GM19455 (cell line): ENCODE measurements around the gene ZNF710.
"Not testable (repeated sequence)": the region's sequence is repeated elsewhere in the genome, so short reads cannot be mapped to it uniquely, and the experiment has no call there.

Experiments used
- ATAC-seq: cut with Tn5 transposase; IDR thresholded peaks from one replicate; pipeline ENCODE4 v1.9.1; 2021; ENCODE audit not compliant: unreplicated experiment

Gene ZNF710, protein sequence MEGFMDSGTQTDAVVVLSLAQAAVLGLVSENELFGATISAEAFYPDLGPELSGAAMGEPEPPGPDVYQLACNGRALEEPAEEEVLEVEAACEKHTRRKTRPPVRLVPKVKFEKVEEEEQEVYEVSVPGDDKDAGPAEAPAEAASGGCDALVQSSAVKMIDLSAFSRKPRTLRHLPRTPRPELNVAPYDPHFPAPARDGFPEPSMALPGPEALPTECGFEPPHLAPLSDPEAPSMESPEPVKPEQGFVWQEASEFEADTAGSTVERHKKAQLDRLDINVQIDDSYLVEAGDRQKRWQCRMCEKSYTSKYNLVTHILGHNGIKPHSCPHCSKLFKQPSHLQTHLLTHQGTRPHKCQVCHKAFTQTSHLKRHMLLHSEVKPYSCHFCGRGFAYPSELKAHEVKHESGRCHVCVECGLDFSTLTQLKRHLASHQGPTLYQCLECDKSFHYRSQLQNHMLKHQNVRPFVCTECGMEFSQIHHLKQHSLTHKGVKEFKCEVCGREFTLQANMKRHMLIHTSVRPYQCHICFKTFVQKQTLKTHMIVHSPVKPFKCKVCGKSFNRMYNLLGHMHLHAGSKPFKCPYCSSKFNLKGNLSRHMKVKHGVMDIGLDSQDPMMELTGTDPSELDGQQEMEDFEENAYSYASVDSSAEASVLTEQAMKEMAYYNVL

DNA sequence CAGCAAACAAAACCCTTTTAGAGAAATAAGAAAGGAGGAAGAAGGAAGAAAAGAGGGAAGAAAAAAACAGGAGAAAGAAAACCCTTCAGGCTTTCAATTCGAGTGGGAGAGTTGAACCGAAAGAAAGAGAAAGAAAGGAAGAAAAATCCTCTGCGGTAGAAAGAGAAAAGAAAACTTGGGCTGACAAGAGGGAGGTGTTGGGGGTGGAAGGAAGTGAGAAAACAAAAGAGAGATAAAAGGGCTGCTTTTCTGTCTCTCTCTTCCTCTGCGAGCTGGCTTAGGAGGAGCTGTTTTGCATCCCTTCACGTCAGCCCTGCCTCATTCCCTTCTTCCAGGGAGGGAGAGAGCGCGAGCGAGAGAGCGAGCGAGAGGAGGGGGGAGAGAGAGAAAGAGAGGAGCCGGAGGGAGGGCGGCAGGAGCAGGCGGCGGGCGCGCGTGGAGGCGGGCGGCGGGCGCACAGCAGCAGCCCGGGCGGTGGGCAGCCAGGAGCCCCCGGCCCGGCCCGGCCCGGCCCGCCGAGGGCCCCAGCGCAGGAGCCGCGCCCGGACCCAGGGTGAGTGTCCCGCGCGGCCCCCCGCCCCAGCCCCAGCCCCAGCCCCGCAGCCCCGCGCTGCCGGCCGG, at the start of gene ZNF710:
TSS of gene ZNF710 (plus strand) at position 263 of the 621 bp plus-strand sequence. CDS start 65,814 bp downstream, outside the sequence.
- ATAC-seq = no peak

DNA sequence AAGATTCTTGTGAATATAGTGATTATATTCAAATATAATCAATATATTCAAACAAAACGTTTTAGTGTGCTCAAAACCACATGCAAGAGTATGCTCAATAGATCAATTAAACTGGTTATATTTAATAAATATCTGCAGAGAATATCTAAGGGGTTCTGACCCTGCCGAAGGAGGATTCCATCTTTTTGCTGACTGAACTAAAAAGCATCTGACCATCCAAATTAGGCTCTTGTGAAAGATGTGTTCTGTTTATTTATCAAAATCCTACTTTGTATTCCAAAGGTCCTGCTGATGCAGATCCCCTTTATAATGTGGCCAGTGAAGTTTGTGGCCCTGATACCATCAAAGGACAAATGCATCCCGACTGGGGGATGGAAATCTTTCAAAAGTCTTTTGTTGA, 46.6 kb upstream of the ZNF710 start:
- no peak for ATAC-seq

DNA sequence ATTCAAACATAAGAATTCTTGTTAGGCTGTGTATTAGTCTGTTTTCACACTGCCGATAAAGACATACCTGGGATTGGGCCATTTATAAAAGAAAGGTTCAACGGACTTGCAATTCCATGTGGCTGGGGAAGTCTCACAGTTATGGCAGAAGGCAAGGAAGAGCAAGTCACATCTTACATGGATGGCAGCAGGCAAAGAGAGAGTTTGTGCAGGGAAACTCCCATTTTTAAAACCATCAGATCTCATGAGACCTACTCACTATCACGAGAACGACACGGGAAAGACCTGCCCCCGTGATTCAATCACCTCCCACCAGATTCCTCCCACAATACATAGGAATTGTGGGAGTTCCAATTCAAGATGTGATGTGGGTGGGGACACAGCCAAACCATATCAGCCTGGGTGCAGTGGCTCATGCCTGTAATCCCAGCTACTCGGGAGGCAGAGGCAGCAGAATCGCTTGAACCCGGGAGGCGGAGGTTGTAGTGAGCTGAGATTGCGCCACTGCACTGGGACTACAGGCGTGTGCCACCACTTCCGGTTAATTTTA, 45.6 kb upstream of the ZNF710 start:
- ATAC-seq = not testable (repeated sequence)

DNA sequence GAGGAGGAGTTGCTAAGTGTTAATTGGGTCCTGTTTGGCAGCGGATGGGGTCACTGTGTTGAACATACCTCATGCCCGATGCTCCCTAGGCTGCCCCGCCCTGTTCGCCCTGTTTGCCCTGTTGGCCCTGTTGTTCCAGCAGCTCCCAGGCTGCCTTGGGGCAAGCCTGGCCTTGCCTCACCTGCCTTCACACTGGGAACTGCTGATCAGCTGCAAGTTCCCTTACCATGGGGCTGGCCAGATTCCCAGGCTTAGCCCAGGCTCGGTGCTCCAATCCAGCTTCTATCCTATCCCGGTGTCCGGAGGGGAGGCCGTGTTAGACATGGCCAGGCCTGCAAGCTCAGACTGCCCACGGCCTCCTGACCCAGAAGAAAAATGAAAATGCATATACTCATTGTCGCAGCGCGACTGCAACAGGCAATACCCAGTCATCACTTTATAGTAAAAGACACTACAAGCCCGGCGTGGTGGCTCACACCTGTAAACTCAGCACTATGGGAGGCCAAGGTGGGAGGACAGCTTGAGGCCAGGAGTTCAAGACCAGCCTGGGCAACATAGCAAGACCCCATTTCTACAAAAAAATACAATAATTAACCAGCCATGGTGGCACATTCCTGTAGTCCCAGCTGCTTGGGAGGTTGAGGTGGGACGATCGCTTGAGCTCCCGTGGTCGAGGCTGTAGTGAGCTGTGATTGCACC, 42.9 kb upstream of the ZNF710 start:
- ATAC-seq = no peak

DNA sequence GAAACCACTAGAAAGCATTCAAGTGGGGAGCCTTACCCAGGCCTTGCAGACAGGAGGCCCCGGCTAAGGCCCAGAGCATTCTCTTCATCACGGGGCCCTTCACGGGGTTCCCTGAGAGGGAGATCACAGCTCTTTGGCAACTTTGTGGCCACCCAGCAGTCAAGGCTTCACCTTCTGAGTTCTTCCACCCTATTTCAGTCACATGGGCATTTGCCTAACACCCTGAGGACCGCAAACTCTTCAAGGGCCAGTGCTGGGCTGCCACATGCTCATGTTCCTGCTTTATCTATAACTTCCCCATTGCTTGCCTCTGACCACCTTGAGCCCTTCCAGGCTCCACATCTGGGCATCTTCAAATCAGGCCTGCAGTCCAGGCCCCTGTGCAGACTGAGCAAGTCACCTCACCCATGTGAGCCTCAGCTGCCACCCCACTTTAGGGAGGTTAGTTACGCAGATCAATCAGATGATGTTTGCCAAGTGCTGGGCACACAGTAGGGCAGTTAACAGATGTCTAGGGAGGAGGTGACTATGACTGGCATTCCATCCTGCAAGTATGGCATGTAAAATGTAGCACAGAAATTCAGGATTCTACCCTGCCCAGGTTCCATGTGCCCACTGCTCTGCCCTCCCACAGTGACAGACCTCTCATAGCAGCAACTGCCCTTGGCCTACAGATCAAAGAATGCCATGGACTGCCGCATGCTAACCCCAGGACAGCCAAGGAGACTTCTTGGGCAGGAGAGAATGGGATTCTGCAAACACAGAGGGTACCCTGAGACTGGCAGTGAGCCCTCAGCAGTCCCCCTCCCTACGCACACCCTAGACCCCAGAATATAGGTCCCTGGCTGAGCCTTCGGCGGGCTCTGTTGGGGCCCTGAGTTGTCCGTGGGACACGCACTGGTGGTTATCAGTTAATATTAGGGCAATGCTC, 37.6 kb upstream of the ZNF710 start:
- no peak for ATAC-seq

DNA sequence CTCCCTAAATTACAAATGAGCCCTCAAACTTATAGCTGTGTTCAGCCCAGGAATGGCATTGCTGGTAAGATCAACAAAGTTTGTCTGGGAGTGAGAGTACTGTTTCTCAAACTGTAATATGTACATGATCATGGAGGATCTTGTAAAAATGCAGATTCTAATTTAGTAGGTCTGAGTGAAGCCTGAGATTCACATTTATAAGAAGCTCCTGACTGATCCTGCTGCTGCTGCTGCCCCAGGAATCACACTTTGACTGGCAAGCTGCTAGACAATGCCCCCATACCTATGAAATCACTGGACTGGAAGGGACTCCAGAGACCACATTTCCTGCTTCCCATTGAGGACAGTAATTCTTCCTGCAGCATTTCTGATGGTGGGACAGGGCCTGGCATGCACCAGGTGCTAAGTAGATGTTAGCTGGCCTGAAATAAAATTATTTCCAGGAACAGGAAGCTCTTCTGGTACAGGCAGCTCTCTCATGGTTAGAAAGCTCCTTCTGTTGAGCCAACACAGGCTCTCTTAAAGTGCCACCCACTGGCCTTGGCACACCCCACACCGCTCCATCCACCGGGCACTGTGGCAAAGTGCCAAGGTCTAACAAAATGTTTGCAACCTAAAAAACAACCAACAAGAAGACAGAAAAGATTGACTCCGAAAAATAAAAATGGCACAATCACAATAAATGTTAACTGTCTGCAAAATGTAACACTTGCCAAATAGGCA, 36.7 kb upstream of the ZNF710 start:
- ATAC-seq = no peak

DNA sequence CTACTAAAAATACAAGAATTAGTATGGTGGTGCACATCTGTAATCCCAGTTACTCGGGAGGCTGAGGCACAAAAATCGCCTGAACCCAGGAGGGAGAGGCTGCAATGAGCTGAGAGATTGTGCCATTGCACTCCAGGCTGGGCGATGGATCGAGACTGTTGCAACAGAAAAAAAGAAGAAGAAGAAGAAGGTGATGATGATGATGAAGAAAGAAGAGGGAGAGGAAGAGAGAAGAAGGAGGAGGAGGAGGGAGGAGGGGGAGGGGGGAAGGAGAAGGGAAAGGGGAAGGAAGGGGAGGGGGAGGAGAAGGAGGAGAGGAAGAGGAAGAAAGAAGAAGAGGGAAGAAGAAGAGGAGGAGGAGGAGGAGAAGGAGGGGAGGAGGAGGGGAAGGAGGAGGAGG, 33.2 kb upstream of the ZNF710 start:
- no peak for ATAC-seq

DNA sequence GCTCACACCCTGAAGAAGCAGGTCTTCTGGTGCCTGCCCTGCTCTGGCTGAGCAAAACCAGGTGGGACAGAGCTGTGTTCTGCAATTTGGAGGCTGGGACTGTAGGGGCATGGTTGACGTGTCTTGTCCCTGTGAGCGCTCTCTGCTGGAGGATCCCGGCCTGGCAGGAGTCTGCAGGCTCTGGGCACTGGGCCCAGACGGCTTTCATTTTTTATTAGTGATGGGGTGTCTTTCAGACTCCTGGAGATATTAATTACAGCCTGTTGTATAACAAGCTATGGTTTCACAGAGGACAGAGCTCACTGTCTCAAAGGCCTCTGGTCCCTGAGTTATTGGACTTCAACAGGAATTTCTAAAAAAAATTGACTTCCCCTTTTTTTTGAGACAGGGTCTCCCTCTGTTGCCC, 29.5 kb upstream of the ZNF710 start:
- peak; percentile 79 for ATAC-seq

DNA sequence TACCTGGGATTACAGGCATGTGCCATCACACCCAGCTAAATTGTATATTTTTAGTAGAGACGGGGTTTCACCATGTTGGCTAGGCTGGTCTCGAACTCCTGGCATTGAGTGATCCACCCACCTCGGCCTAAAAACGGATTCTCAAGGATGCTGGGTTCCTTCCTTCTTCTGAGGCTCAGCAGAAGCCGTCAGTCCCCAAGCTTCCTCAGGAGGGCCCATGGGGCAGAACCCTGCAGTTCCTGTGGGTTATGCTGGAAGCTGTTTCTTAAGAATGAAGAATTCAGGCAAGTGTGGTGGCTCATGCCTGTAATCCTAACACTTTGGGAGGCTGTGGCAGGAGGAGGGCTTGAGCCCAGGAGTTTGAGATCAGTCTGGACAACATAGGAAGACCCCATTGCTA, 29.0 kb upstream of the ZNF710 start:
- ATAC-seq = no peak

DNA sequence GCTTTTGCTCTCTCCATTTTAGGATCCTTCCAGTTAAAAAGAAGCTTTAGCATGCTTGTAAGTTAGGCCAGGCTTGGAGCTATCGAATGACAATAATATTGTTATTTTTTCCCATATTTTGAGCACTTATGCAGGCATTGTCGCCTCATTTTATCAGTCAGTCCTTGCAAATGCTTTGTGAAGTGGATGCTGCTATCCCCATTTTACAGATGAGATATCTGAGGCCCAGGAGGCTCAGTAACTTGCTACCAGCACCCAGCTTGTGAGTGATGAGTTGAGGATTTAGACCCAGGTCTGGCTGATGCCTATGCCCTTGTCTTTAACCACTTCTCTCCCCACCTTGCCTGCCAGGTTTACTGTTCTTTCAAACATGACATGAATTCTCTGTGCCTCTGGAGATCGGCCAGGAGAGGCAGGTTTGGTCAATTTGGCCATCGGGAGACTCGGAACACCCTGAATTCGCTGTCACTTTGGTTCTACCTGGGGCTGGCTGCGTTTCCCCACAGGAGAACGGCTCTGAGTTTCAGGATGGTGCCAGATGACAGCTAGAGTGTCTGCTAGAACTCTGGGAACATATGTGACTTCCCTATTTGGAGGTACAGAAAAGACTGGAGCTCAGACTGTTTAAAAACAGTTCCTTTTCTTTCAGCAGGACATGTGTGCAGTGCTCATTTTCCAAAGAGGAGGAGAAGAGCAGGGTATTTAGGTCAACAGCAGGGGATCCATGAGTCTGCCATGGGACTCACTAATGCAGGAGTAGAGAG, 25.5 kb upstream of the ZNF710 start:
- no peak for ATAC-seq

DNA sequence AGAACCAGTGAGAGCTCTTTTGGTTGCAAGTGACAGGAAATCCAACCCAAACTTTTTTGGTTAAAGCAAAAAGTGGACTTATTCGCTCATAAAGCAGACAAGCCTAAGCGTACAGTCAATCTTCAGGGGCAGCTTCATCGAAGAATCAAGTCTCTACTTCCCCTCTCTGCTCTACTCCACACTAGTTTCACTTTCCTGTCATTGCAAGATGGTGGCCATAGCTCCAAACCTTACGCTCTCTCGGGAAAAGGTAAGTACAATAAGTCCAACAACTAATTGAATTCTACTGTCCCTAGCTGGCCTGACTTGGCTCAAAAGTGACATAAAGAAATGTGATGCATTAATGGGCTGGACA, 24.9 kb upstream of the ZNF710 start:
- ATAC-seq = no peak

DNA sequence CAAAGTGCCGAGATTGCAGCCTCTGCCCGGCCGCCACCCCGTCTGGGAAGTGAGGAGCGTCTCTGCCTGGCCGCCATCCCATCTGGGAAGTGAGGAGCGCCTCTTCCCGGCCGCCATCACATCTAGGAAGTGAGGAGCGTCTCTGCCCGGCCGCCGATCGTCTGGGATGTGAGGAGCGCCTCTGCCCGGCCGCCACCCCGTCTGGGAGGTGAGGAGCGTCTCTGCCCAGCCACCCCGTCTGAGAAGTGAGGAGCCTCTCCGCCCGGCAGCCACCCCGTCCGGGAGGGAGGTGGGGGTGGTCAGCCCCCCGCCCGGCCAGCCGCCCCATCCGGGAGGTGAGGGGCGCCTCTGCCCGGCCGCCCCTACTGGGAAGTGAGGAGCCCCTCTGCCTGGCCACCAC, 23.3 kb upstream of the ZNF710 start:
- not testable (repeated sequence) for ATAC-seq

DNA sequence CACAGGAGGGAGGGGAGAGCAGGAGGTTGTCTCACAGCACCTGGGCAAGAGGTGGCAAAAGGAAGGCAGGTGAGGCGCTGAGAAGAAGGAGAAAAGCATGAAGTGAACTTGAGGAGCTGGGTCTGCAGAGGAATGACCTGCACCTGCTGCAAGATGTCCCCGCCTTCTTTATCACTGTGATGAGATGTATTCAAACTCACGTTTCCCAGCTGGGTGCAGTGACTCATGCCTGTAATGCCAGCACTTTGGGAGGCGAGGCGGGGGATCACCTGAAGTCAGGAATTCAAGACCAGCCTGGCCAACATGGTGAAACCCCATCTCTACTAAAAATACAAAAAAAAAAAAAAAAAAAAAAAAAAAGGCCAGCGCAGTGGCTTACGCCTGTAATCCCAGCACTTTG, 22.2 kb upstream of the ZNF710 start:
- ATAC-seq = no peak

DNA sequence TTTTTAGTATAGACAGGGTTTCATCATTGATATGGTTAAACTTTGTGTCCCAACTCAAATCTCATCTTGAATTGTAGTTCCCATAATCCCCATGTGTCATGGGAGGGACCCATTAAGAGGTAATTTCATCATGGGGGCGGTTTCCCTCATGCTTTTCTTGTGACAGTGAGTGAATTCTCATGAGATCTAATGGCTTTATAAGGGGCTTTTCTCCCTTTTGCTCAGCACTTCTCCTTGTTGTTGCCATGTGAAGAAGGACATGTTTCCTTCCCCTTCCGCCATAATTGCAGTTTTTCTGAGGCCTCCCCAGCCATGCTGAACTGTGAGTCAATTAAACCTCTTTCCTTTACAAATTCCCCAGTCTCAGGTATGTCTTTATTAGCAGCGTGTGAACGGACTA, 20.2 kb upstream of the ZNF710 start:
- no peak for ATAC-seq

DNA sequence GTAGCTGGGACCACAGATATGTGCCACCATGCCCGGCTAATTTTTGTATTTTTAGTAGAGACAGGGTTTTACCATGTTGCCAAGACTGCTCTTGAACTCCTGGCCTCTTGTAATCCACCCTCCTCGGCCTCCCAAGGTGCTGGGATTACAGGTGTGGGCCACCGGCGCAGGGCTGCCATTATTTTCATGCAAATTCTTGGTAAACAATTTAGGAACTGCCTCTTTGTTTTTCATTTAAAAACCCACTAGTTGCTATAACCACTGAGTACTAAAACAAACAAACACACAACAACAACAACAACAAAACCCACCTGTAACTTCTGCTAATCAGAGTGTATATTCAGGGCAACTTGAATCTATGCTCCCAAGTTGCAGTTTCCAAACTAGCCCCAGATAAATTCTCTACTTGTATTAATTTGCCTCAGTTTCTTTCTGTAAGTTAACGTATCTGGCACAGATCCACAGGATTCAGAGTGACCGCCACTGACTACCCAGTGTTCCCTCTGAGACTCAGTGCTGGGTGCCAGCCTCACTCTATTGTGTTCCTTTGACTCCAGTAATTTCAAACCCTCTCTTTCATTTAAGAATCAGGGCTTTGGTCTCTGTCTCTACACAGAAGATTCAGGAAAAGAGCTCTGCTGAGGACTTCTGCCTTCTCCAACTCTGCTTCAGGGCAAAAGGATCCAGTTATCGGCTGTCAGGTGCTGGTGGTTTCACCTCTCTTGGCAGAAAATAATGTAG, 18.6 kb upstream of the ZNF710 start:
- ATAC-seq = no peak

DNA sequence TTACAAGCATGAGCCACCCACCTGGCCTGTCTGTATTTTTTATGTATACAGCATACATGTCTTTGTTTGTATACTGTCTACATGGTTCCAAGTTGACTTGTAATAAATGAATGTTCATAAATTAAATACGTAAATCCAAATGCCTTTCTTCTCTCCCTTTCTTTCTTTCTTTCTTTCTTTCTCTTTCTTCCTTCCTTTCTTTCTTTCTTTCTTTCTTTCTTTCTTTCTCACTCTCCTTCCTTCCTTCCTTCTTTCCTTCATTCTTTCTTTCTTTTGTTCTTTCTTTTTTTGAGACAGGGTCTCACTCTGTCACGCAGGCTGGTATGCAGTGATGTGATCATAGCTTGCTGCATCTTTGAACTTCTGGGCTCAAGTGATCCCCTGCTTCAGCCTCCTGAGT, 17.1 kb upstream of the ZNF710 start:
- ATAC-seq = no peak

DNA sequence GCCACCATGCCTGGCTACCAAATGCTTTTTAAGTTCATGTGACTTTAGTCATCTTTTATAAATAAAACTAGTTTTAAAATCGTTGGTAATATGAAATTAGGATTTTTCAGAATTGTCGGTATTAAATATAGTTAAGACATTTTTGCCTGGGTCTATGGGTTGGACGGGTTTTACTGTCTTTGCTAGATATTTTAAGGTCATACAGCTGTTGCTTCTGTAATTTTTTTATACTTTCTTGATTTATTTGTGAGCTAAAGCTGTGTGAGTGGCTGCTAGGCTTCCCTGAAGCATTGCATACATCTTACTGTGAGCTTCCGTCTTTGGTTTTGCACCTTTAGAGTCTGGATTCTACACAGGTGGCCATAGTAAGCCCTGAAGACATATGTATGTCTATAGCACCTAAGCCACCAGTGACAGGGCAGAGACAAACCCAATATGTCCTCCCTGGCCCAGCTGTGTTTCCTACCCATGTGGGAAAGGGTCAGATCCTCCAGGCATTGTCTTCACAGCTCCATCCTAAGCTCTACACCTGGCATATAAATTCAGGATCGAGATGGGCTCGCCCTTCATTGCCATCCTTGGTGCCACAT, 16.6 kb upstream of the ZNF710 start:
- no peak for ATAC-seq

DNA sequence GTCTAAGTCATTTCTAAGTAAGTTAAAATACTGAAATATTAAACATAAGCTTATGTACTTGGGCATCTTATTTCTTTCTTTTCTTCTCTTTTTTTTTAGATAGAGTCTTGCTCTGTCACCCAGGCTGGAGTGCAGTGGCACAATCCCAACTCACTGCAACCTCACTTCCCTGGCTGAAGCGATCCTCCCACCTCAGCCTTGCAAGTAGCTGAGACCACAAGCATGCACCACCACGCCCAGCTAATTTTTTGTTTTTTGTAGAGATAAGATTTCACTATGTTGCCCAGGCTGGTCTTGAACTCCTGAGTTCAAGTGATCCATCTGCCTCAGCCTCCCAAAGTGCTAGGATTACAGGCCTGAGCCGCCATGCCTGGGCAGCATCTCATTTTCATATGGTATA, 16.0 kb upstream of the ZNF710 start:
- no peak for ATAC-seq
